Activated CD4-positive, alpha-beta T cell treated with anti-CD3 and anti-CD28 coated beads, Interleukin-2, amount 50 U/mL, for 1 hour (primary cell): ENCODE data around the gene MARCHF11.

ENCODE experiments used
- DNase-seq: peaks from one replicate; pipeline ENCODE4 v3.0.0-alpha.2; 2020

Gene MARCHF11, protein sequence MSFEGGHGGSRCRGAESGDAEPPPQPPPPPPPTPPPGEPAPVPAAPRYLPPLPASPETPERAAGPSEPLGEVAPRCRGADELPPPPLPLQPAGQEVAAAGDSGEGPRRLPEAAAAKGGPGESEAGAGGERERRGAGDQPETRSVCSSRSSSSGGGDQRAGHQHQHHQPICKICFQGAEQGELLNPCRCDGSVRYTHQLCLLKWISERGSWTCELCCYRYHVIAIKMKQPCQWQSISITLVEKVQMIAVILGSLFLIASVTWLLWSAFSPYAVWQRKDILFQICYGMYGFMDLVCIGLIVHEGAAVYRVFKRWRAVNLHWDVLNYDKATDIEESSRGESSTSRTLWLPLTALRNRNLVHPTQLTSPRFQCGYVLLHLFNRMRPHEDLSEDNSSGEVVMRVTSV

DNA sequence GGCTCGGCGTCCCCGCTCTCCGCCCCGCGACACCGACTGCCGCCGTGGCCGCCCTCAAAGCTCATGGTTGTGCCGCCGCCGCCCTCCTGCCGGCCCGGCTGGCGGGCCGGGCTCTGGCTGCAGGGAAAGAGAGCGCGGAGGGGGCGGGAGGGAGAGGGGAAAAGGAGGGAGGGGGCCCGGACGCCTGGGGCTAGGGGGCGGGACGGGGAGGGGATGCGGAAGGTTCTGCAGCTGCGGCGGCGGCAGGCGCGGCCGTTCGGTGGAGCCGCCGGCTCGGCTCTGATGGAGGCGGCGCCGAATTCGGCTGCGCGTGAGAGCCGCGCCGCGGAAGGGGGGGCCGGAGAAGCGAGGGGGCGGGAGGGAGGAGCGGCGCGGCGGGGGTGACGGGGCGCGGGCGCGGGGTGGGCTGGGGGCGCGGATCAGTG is at the start of gene MARCHF11:
MARCHF11 (minus strand) TSS at position 281 of the 425 bp plus-strand sequence; CDS start at position 65, 216 bp downstream.
- no peak for DNase-seq

DNA sequence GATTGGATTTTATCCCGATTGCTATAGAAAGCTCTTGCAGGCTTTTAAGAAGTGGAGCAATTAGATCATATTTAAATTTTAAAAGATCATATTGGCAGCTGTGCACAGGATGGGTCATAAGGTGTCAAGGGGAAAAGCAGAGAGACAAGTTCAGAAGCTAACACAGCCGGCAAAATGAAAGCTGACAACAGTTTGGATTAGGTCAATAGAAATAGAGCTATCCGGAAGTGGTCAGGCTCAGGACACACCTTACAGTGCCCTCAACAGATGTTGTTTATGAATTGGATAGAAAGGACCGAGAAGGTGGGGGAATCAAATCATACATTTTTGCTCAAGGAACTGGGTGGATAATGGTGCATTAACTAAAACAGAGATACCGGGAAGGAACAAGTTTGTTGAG is 46.3 kb upstream of the MARCHF11 start:
- no peak for DNase-seq

DNA sequence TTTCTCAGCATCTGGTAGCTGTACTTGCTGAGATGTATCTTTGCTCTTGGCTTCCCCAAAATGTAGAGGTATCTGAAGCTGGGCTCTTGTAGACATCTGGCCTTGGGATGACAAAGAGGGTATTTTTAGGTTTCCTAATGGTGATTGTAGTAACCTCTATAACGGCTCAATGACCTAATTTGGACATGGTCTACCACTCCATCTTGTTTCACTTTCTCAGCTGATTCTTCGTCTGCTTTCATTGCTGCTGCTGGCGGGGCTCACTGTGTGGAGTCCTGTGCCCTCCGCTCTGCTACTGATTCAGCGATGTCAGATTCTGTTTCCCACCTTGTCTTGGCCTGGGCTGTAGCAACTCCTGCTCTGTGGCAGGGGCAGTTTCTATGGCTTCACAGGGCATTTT is 12.7 kb upstream of the MARCHF11 start:
- DNase-seq: no peak

DNA sequence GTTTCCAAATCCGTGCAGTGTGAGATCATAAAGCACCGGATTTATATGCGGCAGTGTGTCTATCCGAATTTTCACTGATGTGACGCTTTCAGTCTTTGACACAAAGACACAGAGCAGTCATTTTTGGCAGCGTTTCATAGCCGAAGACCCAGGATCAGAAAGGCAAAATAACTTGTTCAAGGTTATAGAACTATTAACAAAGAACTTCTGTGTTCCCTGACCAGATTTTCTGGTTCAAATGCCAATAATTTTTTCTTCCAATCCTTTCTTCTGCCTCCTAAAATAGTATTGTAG is 1.1 kb upstream of the MARCHF11 start:
- no peak for DNase-seq

DNA sequence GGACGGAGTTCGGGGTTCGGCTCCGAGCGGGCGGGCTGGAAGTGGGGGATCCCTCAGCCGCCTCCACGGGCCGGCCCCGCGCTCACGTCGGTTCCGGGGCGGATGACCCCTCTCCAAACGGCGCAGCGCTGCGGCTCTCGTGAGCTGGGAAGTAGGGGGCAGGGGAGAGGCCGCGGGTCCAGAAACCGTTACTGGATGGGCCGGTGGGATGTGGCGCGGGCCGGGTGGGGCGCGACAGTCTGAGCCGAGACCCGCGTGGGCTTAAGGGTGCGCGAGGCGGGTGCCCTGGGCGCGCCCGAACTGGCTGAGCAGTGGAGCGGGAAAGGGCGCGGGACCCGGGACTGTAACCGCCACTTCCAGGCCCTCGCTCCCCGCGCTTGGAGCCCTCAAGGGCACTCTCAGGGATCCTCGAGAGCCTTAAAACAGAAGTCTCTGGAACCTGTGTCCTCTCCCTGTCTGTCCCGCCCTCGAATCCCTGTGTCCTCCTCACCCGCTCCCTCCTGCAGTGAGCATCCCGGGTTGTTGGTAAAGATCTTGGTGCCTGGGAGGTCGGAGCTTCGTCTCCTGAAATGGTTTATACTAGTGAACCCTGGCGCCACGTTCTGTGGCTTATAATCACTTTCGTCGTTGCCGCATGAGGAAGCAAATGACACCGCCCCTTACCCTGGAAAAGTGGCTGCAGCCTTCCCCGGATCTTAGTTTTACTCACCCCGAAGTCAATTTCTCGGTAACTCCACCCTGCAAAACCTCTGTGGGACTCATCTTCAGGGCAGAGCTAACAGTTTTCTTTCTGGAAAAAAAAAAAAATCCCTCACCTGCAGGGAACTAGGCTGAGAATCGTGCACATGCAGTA is 571 bp upstream of the MARCHF11 start:
- no peak for DNase-seq

DNA sequence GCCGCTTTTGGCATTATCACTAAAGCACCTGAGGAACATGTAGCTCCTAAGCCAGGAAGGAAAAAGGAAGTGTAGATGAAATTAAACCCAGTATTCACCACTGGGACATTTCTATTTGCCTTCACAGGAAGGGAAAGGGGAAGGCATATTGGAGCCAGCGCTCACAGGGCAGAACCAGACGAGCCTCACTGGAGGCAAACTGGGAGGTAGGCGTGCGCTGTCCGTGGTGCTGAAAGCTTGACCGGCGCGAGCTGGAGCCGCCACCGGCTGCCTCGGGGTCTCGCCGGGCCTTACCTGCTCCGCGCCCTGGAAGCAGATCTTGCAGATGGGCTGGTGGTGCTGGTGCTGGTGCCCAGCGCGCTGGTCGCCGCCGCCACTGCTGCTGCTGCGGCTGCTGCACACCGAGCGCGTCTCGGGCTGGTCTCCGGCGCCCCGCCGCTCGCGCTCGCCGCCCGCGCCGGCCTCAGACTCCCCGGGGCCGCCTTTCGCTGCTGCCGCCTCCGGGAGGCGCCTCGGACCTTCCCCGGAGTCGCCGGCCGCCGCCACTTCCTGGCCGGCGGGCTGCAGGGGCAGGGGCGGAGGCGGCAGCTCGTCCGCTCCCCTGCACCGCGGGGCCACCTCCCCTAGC is 732 bp downstream of the MARCHF11 start:
- peak; percentile 3 for DNase-seq

DNA sequence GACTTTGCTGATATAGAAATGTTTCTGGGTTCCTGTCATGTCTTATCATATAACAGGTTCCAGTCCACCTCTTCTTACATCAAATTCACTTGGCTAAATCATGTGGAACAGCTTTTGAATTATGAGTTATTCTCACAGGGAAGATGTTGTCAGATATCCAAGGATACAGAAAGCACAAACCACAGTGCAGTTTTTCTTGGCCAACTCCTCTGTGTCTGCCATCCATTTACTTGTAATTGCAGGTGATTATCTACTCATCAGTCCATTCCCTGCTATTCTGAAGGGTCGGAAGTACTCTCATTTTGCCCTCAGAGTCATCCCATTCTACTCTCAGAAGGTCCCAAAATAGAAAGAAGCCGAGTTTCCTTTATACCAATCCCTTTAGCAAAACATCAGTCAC is 10.0 kb downstream of the MARCHF11 start:
- no peak for DNase-seq

DNA sequence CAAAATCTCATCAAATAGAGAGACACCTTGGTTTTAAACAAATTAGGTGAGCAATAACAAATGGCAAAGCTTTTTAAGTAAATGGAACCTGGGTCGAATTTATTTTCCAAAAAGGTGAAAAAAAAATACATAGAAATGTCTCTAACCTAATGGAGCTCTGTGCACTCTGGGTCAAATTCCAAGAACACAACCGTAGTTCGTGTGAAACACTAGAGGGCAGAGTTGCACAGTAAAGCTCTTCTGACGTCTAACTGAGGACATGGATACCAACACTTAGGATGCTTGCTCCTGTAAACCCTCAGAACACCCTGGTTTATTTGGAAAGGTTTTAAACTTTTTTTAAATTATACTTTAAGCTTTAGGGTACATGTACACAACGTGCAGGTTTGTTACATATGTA is 18.9 kb downstream of the MARCHF11 start:
- no peak for DNase-seq

DNA sequence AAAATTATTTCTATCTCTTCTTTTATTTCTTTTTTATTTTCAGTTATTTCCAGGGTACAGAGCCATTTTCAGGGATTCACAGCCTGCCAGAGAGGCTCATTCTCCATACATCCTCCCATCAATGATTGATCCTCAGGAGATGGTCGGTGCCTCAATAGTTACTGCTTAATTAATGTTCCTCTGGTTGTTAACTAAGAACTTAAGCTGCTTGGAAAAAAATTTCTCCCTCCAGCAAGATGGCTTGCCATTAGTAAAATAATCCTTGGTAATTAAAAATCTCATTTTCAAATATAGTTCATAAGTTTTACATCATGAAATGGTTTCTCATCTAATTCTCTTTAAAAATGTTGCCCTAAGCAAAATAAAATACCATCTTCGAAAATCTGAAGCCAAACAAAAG is 20.0 kb downstream of the MARCHF11 start:
- no peak for DNase-seq

DNA sequence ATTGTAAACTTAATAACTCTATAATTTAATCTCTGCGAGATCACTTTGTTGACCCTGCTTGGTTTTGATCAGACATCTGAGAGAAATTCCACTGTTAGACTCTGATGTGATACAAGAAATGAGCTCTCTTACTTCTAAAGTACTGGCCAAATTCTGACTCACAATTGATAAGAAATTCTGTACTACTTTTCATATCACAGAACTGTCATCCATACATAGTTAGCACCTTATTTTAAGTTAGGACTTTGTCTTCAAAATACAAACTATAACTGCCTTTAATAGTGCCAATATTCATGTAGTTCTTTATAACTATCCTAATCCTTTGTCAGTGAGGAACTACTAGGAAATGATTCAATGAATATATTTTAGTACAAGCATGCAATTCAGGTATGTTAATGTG is 23.4 kb downstream of the MARCHF11 start:
- DNase-seq: no peak

DNA sequence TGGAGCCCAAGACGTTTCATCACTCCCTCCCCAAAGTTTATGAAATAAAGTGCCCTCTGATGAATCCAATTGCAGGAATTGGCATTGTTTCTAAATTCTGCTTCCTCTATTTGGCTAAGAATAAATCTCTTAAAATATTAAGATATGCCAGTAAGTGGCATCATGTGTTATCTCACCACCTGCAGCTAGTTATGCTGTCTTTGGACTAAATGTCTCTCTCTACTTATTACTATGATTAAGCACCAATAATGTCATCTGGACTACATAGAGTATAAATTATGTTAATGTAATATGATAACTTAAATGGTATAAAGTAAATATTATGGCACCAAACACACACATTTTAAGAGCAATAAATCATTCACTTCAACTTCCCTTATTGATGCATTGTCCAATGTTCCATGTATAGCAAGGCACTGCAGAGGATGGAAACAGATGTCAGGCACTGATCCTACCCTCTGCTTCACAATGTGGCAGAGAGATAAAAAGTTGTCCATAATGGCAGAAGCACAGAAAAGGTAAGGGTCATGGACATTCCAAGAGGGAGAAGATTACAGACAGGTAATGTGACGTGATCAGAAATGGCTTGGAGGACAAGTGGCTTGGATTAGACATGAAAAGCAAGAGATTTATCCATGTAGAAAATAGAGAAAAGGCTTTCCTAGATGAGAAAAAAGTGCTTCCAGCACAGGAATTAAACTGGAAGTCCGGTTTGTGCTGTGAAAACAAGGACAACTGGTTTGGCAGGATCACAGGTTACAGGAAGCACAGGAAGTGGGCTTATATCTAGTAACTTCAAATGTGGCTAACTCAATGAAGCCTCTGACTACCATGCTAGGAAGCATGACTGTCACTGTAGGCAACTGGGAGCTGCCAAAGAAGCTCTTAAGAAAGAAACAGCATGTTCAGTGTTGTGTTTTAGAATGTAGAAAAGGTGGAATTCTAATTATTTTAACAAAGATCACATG is 26.7 kb downstream of the MARCHF11 start:
- no peak for DNase-seq

DNA sequence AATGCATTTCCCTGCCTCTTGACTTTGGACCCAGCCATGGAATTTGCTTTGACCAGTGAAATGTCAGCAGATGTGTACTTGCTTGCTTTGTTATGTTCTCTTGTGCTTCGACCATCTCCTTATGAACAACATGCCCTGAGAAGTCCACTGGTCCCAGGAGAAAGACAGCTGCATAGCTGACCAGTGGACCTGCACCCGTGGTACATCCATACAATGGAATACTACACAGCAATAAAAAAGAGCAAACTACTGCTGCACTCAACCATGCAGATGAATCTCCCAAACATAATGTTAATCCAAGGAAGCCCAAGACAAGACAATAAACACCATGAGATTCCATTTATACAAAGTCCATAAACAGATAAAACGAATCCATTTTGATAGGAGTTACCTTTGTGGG is 30.0 kb downstream of the MARCHF11 start:
- no peak for DNase-seq

DNA sequence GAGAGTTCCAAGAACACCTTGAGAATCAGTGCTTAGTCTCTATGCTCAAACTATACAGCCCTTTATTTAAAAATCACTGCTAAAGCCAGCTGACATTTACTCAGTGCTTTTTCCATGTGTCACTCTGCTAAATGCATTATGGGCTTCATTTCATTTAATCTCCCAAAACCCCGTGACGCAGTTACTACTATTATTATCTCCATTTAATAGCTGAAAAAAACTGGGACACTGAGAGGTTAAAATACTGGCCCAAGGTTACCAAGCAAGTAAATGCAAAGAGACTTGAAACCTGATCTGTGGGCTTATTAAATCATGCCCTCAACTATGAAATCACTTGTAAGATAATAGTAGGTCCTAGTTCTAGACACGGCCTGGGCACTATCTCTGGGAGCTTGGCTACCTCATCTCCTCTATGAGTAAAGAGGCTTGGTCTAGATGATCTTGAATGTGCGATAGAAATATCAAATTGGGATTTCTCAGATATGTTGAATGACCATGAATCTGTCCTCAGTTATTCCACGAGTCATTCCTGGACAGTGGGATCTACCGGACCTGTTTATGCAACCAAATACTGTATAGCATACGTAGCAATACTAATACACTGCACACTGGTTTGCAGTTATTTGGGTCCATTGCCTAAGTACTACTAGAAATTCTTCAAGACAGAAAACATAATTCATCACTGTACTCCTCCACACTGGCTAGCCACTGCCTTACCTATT is 32.3 kb downstream of the MARCHF11 start:
- no peak for DNase-seq

DNA sequence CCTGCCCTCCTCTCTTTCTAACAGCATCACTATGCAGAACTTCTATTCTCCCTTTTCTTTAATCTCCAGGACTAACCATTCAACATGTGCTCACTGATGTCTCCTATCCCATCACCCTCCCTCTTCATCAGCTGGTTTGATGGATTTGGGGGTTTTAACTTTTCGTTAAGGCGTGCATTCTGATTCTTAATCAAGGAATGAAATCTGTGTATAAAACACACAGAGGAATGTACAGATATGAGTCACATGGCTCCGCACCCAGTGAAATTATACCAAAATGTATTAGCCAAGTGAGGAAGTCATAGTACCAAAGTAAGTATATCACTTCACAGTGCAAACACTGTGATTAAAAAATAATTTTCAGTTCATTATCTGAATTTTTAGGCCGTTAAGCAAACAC is 35.2 kb downstream of the MARCHF11 start:
- DNase-seq: no peak

DNA sequence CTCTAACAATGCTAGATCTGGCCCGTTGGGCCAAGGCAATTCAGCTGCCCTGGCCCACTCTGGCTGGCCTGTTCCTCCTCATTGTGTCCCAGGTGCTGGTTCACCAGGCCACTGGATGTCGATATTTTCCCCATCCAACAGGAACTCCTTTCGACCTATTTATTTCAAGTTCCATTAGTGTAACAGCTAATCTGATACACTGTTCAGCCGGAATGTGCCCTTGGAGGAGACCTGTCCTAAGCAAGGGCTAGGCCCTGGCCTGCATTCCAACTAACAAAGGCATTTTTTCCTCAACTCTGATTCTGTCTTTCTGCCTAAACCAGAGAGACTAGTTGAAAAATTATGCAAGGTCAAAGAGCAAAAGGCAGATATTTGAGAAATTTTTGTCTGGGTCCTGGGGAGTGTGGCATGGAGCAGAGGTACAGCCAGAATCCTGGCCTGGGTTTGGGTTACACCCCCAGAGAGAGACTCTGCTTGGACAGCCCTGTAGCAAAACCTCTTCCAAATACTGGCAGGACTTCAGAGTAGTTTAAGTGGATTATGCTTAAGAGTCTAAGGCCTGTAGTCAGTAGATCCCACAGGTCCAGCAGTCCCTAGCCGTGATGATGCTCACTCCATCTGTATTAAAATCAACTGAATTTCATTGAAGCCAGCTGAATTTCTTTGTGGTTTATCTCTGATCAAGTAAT is 36.1 kb downstream of the MARCHF11 start:
- no peak for DNase-seq

DNA sequence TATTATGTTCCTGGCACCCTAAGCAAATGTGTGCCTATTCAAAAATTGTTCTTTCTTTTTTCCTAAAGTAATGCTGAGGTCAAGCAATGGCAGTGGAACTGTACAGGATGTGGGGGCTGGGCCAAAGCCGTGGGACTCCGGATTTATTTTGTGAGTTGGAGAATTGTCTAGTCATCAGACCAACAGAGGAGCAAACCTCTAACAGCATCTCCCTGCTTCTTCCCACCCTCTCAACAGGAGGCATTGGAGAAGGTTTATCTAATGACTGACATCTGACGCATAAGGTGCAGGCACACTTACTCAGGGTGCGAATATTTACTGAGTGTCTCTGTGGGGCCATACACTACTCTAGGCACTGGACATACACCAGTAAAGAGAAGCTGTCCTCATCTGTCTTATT is 38.6 kb downstream of the MARCHF11 start:
- no peak for DNase-seq

DNA sequence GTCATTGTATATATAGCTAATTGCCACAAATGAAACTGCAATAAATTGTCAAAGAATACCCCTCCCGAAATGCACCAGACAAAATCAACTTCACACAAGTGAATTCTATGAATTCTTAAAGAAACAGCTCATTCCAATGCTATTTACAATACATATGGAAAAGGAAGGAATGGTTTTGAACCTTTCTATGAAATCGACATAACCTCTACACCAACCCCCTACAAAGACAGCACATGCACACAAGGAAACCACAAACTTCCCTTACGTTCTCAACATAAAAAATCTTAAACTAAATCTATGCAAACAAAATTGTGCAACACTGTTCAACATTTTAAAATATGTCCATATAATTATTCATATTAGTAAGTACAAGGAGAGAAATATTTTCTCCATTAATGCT is 39.2 kb downstream of the MARCHF11 start:
- DNase-seq: no peak

DNA sequence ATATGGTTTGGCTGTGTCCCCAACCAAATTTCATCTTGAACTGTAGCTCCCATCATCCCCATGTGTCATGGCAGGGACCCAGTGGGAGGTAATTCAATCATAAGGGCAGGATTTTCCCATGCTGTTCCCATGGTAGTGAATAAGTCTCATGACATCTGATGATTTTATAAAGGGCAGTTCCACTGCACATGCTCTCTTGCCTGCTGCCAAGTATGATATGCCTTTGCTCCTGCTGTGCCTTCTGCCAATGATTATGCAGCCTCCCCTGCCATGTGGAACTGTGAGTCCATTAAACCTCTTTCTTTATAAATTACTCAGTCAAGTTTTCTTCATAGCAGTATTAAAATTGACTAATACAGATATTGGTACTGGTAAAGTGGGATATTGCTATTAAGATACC is 42.4 kb downstream of the MARCHF11 start:
- DNase-seq: no peak

DNA sequence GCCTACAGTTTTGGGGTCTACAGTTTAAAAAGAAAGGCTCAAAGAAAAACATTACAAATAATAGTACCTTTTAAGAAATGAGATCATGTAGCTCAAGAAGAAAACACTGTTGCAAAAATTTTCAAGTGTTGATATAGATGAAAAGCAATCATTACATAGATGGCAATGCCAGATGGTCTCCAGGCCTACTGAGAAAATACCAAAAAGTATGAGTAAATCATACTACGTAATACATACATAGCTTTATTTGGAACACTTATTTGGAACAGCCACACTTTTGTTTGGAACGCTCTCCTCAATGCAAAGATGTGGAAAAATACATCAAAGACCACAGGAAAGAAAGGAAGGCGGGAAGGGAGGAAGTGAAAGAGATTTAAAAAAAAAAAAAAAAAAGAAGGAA is 44.1 kb downstream of the MARCHF11 start:
- no peak for DNase-seq

DNA sequence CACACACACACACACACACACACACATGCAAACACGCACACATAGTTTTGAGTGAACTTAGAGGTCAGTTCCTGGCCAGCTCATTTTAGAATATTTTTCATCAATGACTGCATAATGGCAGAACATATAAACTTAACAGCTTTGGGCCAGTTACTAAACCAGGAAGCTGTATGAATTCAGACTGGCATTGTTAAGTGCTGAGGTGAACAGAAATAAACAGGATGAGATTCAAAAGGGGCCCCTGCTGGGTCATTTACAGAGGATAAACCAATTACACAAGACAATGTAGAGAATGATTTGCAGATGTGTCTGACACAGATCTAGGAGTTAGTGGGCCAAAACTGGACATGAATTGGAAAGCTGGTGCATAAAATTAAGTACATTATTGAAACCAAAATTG is 44.6 kb downstream of the MARCHF11 start:
- no peak for DNase-seq

DNA sequence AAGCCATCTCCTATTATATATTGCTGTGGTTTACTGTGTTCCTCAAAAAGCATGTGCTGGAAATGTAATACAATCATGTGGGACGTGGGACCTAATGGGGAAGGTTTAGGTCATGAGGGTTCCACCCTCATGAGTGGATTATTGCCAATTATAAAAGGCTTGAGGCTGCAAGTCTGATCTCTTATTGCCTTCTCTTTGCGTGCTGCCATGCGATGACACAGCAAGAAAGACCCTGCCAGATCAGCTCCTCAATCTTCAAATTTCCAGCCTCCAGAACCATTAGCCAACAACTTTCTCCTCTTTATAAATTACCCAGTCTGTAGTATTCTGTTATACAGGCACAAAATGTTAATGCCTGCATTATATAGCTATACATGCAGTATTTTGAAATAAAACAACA is 45.4 kb downstream of the MARCHF11 start:
- DNase-seq: no peak
